GM21528 (cell line): ENCODE measurements around the gene P2RX1.

Experiments
- ATAC-seq: cut with Tn5 transposase; IDR thresholded peaks from one replicate; pipeline ENCODE4 v1.9.1; 2021; ENCODE audit warnings: mild to moderate bottlenecking, moderate library complexity; ENCODE audit not compliant: unreplicated experiment, low FRiP score

The P2RX1 gene

DNA sequence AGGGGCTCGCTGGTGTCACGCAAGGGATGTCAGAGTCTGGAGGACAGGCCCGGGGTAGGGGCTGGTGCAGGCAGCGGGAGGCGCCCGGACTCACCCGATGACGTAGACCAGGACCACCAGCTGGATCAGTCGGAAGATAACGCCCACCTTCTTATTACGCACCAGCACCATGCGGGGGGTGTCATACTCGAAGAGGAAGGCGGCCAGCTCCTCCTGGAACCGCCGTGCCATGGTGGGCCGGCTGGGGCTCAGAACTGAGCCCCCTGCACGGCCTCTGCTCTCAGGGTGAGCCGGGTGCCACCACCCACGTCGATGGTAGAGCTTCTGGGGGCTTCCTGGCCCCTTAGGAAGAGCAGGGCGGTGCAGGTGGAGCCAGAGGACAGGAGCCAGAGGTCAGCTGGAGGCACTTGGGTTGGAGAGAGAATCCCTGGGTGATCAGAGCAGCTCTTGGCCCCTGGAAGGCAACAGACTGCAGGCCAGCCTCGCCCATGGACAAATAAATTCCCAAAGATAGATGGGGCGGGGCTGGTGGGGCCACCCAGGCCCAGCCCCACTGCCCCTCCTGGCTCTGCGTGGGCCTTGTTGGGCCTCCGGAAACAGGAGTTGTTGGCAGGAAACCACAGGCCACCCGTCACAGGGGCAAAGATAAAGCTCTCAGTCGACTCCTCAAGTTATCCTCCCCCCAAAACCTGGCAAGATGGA lies at the start of gene P2RX1:
P2RX1 (minus strand) TSS at position 471 of the 702 bp plus-strand sequence; CDS start at position 231, 240 bp downstream.
- ATAC-seq: no peak

DNA sequence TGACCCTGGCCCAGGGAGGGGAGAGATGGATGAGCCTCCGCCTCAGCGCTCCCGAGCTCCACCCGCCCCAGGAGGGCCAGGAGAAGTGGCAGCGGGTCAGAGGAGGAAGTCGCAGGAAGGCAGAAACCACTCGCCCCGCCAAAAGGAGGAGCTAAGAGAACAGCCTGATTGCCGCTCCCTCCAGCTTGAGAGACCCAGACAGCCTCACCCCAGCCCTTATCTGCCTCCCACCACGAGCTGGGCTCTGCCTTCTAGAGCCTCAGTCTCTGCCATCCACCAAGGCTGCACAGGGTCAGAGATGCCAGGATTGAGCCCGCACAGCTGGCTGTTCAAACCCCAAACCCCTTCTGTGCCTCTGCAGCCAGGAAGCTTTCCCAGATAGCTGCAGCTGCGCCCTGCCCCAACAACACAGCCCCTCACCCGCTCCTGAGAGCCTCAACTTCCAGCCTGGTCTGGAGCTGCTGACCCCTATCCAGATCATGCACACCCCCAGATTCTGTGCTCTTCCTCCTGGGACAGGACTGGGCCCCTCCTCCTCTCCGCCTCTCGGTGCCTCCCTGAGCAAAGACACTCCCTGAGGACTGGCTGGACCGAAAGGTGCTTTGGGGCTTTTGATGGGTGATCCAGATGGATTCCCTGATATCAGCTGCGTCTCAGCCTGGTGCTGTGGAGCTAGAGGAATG lies 49.0 kb upstream of the P2RX1 start:
- ATAC-seq: no peak

DNA sequence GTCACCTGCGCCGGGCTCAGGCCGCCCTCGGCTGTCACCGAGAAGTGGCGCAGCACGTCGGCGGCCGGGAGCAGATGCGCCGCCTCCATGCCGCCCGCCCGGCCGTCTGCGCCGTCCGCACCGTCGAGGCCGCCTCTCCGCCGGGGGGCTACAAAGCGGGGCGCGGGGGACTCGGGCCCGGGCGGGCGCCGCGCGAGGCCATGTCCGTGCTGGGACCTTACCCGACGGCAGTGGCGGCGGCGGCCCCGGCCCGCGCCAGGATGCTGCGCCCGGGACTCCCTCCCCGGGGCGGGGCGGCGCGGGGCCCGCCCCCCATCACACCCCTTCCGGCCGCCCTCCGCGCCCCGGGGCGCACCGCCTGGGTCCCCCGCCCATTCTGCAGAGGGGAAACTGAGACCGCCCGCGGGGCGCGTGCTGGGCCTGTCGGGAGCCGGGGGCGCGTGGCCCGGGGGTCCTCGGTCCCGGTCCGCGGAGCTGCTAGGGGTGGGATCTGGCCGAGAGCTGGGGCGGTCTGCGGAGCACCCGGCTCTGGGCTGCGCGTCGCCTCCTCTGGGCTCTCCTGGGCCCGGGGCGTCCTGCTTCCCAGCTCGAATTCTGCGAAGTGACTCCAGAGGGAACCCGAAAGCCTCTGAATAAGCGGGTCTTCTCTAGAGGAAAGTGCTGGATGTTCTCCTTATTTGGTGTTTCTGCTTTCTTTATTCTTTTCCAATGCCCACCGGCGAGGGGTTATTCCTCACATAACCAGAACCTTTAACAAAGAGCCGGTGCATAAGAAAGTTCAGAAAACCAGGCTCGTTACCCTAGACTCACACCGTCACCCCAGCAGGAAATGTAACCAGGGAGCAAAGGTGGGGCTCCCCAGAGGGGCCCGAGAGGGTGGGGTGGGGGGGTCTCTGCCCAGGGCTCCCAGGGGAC lies 48.2 kb upstream of the P2RX1 start, which contains the start of gene ATP2A3:
ATP2A3 (minus strand) TSS at position 235 of the 915 bp plus-strand sequence; CDS start at position 89, 146 bp downstream.
- peak; percentile 44 for ATAC-seq

DNA sequence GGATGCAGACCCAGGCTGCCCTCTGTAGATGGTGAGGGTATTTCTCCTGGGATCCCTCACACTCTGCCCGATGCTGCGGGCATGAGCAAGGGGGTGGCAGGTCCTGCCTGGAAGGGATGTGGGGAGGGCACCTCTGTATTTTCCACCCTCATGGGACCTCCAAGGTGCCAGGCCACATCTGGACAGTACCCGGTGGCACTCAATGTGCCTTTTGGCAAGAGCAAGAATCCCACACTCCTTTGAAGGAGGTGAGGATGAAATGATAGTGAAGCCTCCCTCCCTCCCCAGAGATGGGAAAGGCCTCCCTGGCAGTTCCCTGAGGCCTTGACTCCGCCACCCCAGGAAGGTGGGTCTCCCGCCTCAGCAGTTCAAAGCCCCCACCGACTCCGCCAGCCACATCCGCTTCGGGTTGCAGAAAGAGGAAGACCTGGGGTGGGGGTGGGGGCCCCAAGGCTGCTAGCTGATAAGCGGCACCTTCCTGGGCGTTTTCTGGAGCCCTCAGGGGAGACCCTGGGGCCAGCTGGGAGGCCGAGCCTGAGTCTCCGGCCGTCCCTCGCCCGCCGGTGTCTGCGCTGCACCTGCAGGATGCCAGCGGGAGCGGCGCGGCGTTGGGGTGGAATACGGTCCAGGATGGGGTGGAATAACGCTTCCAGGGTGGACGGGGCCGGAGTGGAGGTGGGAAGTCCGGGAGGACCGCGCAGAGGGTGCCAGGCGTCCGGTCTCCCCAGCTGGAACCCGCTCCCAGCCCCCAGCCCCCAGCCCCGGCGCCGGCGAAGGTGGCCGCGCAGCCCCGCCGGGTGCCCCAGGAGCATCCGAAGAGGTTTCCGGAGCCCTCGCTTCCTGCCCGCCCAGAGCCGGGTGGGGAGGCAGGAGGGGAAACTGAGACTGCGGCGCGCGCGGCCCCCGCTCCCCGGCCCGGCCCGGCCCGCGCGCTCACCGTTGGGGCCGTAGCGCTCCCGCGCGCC lies 47.3 kb upstream of the P2RX1 start:
- ATAC-seq: peak; percentile 24

DNA sequence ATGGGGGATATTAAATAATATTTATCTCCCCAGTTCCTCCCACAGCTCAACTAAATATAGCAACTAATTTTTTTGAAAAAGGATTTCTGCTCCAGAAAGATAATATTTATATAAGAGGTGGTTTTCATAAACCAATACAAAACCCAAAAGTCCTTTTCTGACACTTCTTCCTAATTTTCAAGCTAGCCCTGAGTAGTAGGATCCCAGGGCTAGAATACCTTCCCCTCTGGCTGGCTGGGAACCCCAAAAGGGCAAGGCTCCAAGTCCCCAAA lies 46.6 kb upstream of the P2RX1 start:
- ATAC-seq: no peak

DNA sequence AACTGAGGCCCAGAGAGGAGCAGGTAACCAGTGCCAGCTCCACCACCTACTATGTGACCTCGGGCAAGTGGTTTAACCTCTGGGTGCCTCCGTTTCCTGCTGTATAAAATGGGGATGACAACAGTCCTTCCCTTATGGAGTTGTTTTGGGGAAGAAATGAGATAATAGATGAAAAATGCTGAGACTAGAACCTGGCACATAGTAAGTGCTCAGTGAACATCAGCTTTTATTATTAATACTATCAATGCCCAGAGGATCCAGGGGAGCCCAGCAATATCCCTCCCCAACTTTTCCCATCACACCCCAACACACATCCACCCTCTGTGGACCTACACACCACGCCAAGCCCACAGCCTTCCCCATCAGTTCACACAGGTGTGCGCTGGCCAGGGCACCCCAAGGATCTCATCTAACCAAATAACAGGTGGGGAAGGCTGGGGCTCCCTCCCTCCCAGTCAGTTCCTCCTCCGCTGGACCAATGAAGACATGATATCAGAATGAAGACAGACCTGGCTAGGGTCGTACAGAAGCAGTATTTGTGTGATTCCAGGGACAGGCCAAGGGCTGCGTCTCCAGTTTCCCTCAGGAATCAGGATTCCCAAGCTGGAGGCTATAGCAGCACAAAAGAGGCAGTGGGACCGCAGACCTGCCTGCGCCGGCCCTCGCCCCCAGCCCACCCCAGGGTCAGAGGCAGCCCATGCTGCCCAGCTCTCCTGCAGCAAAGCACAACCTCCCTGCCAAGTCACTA lies 46.1 kb upstream of the P2RX1 start:
- ATAC-seq: no peak

DNA sequence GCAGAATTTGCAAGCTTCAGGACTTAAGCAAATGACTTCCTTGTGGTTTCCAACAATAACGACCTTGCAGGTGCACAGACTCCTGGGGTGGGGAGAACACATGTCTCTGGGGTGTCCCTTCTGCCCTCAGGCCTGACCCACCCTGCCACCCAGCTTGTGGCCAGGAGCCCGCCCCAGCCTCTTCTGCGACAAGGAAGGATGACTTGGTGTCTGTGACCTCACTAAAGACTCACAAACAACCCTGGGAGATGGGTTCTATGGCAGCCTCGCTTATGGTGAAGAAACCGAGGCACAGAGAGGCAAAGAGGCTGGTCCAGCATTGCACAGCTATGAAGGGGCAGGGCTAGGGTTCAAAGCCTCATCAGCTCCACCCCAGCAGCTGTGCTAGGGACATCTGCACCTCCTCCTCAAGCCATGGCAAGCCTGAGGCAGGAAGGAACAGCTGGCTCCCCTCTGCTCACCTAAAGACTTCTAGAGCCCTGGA lies 45.3 kb upstream of the P2RX1 start:
- no peak for ATAC-seq

DNA sequence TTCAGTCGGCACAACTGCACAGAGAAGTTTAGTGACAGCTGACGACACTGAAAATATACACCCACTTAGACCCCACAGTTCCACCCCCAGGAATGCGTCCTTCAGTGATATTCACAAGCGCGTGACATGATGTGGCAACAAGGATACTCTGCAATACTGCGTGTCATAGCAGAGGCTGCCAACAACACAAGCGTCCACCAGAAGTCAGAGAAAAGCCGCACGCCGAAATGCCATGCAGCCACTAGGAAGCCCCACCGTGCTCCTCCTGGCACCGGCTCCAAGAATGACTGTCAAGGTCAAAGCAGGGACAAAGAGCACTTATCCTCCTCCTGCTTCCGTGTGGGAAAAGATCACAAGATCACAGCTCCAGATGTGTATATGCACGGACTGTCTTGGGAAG lies 44.5 kb upstream of the P2RX1 start:
- no peak for ATAC-seq

DNA sequence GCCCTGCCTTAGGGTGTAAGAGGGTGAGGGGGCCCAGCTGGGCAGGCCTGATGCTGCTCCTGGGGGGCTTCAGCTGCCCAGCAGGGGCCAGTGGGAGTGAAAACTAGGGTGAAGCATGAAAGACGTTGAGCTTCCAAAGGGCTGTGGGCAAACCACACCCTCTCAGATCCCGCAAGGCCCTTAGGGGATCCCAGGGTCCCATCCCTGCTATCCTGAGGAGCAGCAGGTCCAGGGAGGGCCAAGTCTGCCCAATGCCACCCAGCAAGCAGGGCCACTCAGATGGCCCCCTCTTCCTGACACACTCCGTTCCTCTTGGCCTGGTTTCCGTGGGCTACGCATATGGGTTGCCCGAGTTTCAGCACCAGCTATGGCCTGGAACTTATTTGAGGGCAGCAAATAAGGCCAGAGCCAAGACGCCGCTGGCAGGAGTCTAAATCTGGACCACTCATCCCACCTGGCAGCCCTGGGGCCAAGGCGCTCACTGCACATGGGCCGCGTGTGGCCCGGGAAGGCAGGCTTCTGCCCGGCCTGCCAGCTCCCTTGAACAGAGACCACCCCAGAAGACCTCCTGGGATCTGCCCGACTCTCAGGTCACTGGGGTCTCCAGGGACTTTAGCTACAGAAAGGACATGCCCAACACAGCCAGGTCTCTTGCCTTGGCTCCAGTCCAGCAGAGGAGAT lies 43.8 kb upstream of the P2RX1 start:
- ATAC-seq: no peak

DNA sequence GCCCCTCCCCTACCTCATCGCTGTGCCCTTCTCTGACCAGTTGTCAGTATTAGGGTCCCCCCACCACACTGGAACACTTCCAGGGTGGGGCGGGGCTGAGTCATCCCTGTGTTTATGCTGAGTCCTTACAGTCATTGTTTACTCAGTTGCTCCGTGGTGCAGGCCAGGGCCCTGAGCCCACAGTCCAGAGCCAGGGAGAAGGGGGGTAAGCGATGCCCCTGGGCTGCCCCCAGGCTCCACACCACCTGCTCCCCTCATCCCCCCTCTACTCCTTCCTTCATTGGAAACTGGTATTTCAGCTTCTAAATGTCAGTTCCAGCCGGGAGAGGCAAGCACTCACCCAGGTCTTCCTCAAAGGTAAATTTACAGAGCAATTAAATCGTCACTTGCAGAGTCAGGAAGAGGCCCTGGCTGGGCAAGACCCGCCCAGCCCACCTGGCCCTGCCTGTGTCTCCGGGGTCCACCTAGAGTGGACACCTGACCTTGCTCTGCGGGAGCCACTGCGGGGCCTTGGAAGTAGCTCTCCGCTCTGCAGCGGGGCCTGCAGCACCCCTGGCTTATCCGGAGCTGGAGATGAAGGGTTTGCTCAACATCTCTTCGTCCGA lies 43.1 kb upstream of the P2RX1 start:
- ATAC-seq: no peak

DNA sequence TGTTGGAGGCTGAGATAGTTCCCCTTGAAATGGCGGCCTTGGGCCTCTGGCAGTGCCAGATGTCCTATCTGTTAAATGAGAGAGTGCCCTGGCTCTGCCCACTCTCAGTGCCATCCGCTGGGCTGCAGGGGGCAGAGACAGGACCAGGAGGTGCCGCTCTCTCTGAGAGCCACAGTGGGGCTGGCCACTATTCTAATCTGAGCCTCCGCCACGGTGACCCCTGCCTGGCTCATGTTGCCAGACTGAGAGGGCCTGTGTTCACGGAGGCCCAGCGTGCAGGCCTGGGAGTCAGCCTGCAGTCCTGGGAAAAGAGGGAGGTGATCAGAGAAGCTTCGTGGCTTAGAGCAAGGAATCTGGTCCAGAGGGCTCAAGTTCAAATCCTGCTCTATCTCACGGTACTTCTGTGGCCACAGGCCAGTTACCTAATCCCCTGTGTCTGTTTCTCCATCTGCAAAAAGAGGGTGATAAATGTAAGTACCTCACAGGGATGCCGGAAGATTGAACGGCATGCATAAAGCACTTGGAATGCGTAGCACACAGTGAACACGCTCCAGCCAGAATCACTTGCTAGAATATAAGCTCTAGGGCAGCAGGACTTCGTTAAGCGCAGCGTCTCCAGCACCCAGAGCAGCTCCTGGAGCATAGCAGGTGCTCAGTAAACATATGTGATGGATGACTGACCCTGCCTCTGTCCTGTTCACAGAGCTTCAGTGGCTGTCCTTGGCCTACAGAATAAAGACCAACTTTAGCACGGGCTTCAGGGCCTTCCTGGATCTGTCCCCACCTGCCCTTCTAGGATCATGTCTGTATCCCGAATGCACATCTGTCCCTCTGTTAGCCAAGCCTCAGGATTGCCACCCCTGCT lies 41.7 kb upstream of the P2RX1 start:
- ATAC-seq: no peak

DNA sequence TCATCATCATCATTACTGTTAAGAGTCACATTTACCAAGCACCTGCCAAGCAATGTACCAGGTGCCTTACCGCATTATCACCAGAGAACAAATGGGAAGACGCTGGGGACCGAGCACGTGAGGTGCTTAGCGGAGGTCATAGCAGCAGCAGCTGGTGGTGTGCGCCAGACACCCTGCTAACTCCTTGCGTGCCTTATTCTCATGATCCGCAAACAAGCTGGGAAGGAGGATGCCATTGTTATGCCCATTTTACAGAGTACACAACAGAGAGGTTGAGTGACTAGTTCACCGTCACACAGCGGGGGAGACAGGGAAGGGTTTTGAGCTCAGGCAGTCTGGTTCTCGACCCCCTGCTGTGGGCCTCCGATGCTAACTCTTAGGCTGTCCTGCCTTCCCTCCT lies 40.7 kb upstream of the P2RX1 start:
- no peak for ATAC-seq

DNA sequence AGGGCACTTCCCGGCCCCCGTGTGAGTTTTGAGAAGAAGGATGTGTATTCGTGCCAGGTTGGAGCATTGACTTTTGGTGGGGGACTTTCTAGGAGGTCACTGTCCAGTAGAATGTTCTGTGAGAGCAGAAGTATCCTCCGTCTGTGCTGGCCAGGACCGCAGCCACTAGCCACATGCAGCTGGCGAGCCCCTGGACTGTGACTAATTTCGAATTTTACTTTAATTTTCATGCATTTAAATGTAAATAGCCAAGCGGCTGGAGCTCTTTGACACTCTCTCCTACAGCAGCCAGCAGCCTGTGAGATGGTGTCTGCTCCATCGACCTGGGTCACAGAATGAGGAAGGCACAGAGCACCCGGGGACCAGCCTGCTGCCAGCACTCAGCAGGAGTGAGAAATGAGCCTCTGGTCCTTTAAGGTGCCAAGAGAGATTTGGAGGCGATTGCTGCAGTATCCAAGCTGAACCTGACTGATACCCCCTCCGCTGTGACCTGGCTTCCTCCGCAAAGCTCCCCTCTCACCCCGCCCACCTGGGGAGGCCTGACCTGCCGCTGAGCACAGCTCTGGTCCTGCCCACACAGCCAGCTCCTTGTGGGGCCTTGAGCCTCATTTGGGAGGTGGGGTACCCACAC lies 40.2 kb upstream of the P2RX1 start:
- ATAC-seq: no peak

DNA sequence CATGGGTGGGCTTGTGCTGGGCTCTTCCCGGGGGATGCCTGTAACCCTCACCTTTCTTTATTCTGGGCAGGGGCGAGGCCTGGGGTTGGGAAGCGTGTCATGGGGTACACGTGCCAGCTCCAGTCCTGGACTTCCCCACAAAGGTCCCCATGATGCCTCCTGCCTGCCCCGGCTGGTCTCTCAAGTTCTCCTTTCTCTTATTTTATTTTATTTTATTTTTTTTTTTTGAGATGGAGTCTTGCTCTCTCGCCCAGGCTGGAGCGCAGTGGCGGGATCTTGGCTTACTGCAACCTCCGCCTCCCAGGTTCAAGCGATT lies 39.4 kb upstream of the P2RX1 start:
- no peak for ATAC-seq

DNA sequence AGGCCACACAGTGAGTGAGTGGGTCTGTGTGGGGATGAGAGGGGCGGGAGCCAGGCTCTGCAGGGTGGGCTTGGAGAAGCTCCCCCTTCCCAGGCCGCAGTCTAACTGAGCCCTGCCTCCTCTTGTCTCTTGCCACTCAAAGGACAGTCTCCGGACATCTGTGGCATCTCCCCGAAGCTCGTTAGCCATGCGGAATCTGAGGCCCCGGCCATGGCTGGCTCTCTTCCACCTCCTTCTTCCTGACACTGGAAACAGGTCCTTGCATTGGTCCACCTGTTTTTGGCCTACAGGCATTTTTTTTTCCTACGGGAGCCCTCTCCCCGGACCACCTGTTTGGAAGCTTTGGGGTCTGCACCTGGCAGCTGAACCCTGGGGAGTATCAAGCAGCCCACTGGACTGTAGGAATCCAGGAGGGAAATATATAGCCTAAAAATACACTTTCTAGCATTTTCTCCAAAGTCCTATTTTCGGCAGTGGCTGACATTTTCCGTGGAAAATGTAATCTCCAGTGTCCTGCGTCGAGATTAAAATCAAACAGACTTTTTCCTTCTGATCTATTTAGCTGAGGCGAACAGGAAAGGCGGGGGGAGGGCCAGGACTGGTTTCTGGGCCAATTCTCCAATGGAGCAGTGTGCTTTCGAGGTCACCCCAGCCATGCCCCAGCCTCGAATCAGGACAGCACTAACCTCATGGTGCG lies 38.9 kb upstream of the P2RX1 start:
- no peak for ATAC-seq

DNA sequence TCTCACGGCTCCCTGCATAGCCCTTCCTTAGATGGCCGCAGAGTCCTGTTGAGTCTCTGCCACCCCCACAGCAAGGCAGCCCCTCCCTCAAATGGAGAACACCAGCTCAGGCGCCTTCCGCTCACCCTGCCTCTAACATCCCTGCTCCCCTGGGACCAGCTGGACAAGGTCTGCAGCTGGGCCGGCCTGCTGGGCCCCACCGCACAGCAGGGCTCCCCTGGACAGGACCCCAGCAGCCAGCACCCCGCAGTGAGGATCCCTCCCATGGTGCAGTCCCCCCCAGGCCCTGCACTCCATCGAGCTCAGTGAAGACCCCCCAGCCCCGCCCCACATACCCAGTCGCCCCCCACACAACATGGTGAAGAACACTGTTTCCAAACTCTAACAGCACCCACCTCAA lies 37.8 kb upstream of the P2RX1 start:
- ATAC-seq: no peak

DNA sequence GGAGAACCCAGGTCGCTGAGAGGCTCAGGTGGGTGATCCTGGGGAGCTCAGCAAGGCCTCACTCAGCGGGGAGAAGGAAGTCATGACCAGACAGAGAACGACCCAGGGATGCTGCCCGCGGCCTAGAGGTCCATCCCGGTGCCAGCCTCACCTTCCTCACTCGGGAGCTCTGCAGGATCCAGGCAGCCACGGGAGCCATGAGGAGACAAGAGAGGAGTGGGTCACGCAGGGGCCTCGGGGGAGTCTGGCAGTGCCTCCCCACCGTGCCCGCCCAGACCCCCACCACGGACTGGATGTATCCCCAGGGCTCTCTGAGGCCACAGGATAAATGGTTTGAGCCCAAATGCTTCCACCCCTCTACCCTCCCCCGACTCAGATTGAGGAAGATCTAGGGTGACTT lies 37.3 kb upstream of the P2RX1 start:
- no peak for ATAC-seq
